A549 (cell line): ENCODE measurements around the gene ANKRD30A.

Experiments used
- FOXS1 ChIP-seq: fragments of 250-450 bp; sonication (Bioruptor Pico); IDR thresholded peaks from 2 replicates; pipeline ENCODE4 v1.5.0; 2020; ENCODE audit warnings: mild to moderate bottlenecking, moderate library complexity
- POLR2A ChIP-seq: IDR thresholded peaks from 2 replicates; pipeline ENCODE4 v1.6.1; 2012; ENCODE audit warnings: mild to moderate bottlenecking, low read length
- TF ChIP-seq, protein P1 (sequence below): fragments of >200 bp; sonication (Bioruptor Twin); formaldehyde crosslinking; IDR thresholded peaks from 3 replicates; pipeline ENCODE4 v1.5.1; 2016
- TF ChIP-seq, protein P2 (sequence below): IDR thresholded peaks from 2 replicates; pipeline ENCODE4 v1.6.1; 2012
- TF ChIP-seq, protein P3 (sequence below): fragments of 250-450 bp; sonication (Bioruptor Pico); IDR thresholded peaks from 2 replicates; pipeline ENCODE4 v1.5.0; 2021; ENCODE audit warnings: mild to moderate bottlenecking, moderate library complexity, borderline replicate concordance

DNA sequence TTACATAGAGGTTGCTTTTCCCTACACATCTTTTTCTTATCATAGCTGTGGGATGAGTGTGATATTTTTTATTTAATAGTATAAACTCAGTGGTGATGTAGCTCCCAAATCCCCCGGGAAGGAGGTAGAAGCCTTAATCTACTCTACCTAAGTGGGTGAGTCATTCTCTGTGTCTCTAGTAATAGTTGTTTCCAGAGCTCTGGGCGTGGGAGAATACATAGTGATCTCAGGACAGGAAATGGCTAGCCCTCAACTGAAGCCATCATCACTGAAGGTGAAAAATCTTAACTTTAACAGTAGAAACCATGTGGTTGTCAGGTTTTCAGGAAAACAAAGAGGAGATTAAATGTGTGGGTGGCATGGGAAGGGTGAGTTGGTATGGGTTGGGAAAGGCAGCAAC lies 278.4 kb downstream of the ANKRD30A start:
- TF ChIP-seq, protein P1, sequence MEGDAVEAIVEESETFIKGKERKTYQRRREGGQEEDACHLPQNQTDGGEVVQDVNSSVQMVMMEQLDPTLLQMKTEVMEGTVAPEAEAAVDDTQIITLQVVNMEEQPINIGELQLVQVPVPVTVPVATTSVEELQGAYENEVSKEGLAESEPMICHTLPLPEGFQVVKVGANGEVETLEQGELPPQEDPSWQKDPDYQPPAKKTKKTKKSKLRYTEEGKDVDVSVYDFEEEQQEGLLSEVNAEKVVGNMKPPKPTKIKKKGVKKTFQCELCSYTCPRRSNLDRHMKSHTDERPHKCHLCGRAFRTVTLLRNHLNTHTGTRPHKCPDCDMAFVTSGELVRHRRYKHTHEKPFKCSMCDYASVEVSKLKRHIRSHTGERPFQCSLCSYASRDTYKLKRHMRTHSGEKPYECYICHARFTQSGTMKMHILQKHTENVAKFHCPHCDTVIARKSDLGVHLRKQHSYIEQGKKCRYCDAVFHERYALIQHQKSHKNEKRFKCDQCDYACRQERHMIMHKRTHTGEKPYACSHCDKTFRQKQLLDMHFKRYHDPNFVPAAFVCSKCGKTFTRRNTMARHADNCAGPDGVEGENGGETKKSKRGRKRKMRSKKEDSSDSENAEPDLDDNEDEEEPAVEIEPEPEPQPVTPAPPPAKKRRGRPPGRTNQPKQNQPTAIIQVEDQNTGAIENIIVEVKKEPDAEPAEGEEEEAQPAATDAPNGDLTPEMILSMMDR = no peak
- TF ChIP-seq, protein P2, sequence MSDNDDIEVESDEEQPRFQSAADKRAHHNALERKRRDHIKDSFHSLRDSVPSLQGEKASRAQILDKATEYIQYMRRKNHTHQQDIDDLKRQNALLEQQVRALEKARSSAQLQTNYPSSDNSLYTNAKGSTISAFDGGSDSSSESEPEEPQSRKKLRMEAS = no peak
- no peak for TF ChIP-seq POLR2A
- TF ChIP-seq, protein P3, sequence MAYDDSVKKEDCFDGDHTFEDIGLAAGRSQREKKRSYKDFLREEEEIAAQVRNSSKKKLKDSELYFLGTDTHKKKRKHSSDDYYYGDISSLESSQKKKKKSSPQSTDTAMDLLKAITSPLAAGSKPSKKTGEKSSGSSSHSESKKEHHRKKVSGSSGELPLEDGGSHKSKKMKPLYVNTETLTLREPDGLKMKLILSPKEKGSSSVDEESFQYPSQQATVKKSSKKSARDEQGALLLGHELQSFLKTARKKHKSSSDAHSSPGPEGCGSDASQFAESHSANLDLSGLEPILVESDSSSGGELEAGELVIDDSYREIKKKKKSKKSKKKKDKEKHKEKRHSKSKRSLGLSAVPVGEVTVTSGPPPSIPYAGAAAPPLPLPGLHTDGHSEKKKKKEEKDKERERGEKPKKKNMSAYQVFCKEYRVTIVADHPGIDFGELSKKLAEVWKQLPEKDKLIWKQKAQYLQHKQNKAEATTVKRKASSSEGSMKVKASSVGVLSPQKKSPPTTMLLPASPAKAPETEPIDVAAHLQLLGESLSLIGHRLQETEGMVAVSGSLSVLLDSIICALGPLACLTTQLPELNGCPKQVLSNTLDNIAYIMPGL (CRISPR knock-in tag) = no peak
- TF ChIP-seq FOXS1 (CRISPR knock-in tag) = no peak
